Psoas muscle (tissue), 8 donors: ENCODE measurements around the gene DAW1. TPM values are rescaled to one million over a fixed set of nuclear protein-coding genes. Genes with fewer than 3 reads are reported as not detected.

Experiments
- ATAC-seq, 4 donors: fragments of 200-7000 bp; cut with Tn5 transposase; one replicate each; pipeline ENCODE4 v1.9.1; 2020; ENCODE audit warnings: moderate library complexity in 3 of 4, mild to moderate bottlenecking in 2 of 4
- DNase-seq, 2 donors: peaks; one replicate each; pipeline ENCODE4 v3.0.0-alpha.2; 2020
- H3K27ac ChIP-seq: fragments of 200-600 bp; one replicate; pipeline ENCODE4 v1.8.0; 2022
- H3K27me3 ChIP-seq, 3 donors: fragments of 200-600 bp in 1 of 3; one replicate each; pipeline versions ENCODE4 v1.6.1 to v1.8.0; 2013 to 2022; ENCODE audit warnings: low read length in 2 of 3, mild to moderate bottlenecking in 2 of 3, moderate library complexity in 1 of 3; ENCODE audit not compliant: insufficient read depth in 3 of 3
- H3K36me3 ChIP-seq, 2 donors: fragments of 200-600 bp in 1 of 2; one replicate each; pipeline versions ENCODE4 v1.6.1 to v1.8.0; 2013 to 2022; ENCODE audit warnings: low read depth in 1 of 2, mild to moderate bottlenecking in 1 of 2, moderate library complexity in 1 of 2; ENCODE audit not compliant: insufficient read depth in 1 of 2
- H3K4me1 ChIP-seq: fragments of 200-600 bp; one replicate; pipeline ENCODE4 v1.8.0; 2022
- H3K4me3 ChIP-seq: fragments of 200-600 bp; one replicate; pipeline ENCODE4 v1.8.0; 2022; ENCODE audit warnings: mild to moderate bottlenecking
- H3K9me3 ChIP-seq: fragments of 200-600 bp; one replicate; pipeline ENCODE4 v1.8.0; 2022
- CTCF ChIP-seq: fragments of 200-600 bp; IDR thresholded peaks from one replicate; pipeline ENCODE4 v1.8.0; 2022; ENCODE audit warnings: antibody characterized with exemption
- WGBS, 3 donors: extraction: QIAGEN DNeasy Blood & Tissue Kit; methylation state at CpG; one replicate each; pipeline versions ENCODE4 v1.1.6 to v1.1.7; 2013; 5-methylcytosine and 5-hydroxymethylcytosine counted together
- intact Hi-C, 2 donors: fragments of 100-400 bp; cut with DNase I; formaldehyde crosslinking; loops; one replicate each; pipeline versions ENCODE4 v1.11.0 to v1.14.2; 2022
- polyA plus RNA-seq, 3 donors: library from polyadenylated mRNA; stranded (reverse); fragments of 200-250 nt; gene quantifications; one replicate each; pipeline ENCODE4 v1.2.3, GENCODE V29; 2013
- total RNA-seq, 4 donors: library from RNA; stranded (reverse); fragmentation: NEBNext Ultra II Directional in 2 of 4; extraction: Animal tissue kit (Norgen Biotek cat#: 25700) in 2 of 4; gene quantifications; one replicate each; pipeline versions ENCODE4 v1.2.1 to v1.2.4, GENCODE V29; 2021 to 2023
- donor health status: healthy with polysubstance abuse.
- donor health status: DM: no; HTN: no; CAD: no; lungs with moderate emphysema.
- donor health status: Bipolar disorder and iron deficiency.
- donor health status: healthy.
- donor health status: DM: yes; HTN: yes; CAD: no.
- donor health status: DM: no; HTN: no; CAD: no.
- donor health status: DM: no; HTN: no; CAD: no.
- donor health status: DM: yes; HTN: yes; CAD: no.

Gene DAW1
- total and polyA plus RNA-seq, 7 donors: 0.03 to 0.21 TPM; not detected in 5

- intact Hi-C loops: no loop called here
Observed at GRCh38 chr2:227826019-227826521, 45.4 kb upstream of the DAW1 start.

DNA sequence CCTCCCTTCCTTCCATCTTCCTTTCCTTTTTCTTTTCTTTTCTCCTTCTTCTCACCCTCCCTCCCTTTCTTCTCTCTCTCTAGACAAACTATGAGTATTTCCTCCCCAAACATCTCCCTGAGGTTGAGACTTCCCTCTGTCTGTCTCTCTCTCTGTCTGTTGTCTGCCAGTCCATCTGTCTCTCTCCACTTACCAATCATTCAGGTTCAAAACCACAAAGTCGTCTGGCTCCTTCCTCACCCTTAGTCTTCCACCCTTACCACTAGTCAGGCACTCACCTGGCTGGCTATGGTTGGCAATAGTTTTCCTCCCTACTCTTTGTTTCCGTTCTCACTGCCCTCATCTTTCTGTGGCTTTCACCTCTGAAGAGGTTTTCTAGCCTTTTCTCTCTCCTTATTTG is 44.9 kb upstream of the DAW1 start:
- H3K27me3 ChIP-seq: no peaks in the 10 kb centered on the region
- H3K27ac ChIP-seq: no peak overlapping the region
- WGBS, 3 donors: 17 to 65% (median 23%) methylated on average over 2 of the region's 2 CpGs
- ATAC-seq (no peak), DNase-seq (no peak)
- no peaks in the 10 kb centered on the region for H3K4me1 ChIP-seq
- H3K4me3 ChIP-seq: no peak overlapping the region
- H3K9me3 ChIP-seq: no peaks in the 10 kb centered on the region
- no peaks in the 10 kb centered on the region for H3K36me3 ChIP-seq
- intact Hi-C loops: no loop called here
- TF ChIP-seq CTCF: no peak

More at GRCh38 chr2:227826019-227826521, 45.4 kb upstream of the DAW1 start:
- TF ChIP-seq CTCF: no peak
- H3K4me3 ChIP-seq: no peak overlapping the region
- H3K27ac ChIP-seq: no peak overlapping the region
- H3K36me3 ChIP-seq: no peaks in the 10 kb centered on the region
- WGBS, 3 donors: 31 to 50% (median 38%) methylated on average over 10 of the region's 10 CpGs
- DNase-seq (no peak), ATAC-seq (no peak)
- H3K27me3 ChIP-seq: no peaks in the 10 kb centered on the region
- H3K9me3 ChIP-seq: no peaks in the 10 kb centered on the region
- no peaks in the 10 kb centered on the region for H3K4me1 ChIP-seq

GRCh38 chr2:227827143-227827542 is 44.3 kb upstream of the DAW1 start:
- TF ChIP-seq CTCF: no peak
- DNase-seq (no peak), ATAC-seq (no peak)
- H3K36me3 ChIP-seq: no peaks in the 10 kb centered on the region
- H3K9me3 ChIP-seq: no peaks in the 10 kb centered on the region
- no peaks in the 10 kb centered on the region for H3K27me3 ChIP-seq
- no peak overlapping the region for H3K27ac ChIP-seq
- 83 to 86% (median 84%) methylated on average over 7 of the region's 7 CpGs for WGBS, 3 donors
- no peaks in the 10 kb centered on the region for H3K4me1 ChIP-seq
- H3K4me3 ChIP-seq: no peak overlapping the region
- intact Hi-C loops: no loop called here

GRCh38 chr2:227828477-227828912 is 42.9 kb upstream of the DAW1 start:
- no peaks in the 10 kb centered on the region for H3K9me3 ChIP-seq
- no peak for ATAC-seq
- no peaks in the 10 kb centered on the region for H3K36me3 ChIP-seq
- no peak overlapping the region for H3K27ac ChIP-seq
- no peak overlapping the region for H3K4me3 ChIP-seq
- no peaks in the 10 kb centered on the region for H3K4me1 ChIP-seq
- no peaks in the 10 kb centered on the region for H3K27me3 ChIP-seq
- no peak for DNase-seq
- intact Hi-C loops: no loop called here
- TF ChIP-seq CTCF: no peak

- DNase-seq (no peak), ATAC-seq (no peak)
- no peaks in the 10 kb centered on the region for H3K36me3 ChIP-seq
- H3K27me3 ChIP-seq: no peaks in the 10 kb centered on the region
- no peak for TF ChIP-seq CTCF
- intact Hi-C loops: no loop called here
- H3K9me3 ChIP-seq: no peaks in the 10 kb centered on the region
- no peaks in the 10 kb centered on the region for H3K4me1 ChIP-seq
- H3K27ac ChIP-seq: no peak overlapping the region
- WGBS, 3 donors: 59 to 65% (median 63%) methylated on average over 2 of the region's 2 CpGs
- no peak overlapping the region for H3K4me3 ChIP-seq
Observed at GRCh38 chr2:227829337-227829736, 42.1 kb upstream of the DAW1 start.
